ENCODE measurements around the gene ZNF618. TPM values are rescaled to one million over a fixed set of nuclear protein-coding genes. Genes with fewer than 3 reads are reported as not detected.
A peak's percentile ranks its signal among the peaks of the same experiment; 100 is the strongest.

The ZNF618 gene
- total RNA-seq, 2 experiments from 2014 or later = not detected

DNA sequence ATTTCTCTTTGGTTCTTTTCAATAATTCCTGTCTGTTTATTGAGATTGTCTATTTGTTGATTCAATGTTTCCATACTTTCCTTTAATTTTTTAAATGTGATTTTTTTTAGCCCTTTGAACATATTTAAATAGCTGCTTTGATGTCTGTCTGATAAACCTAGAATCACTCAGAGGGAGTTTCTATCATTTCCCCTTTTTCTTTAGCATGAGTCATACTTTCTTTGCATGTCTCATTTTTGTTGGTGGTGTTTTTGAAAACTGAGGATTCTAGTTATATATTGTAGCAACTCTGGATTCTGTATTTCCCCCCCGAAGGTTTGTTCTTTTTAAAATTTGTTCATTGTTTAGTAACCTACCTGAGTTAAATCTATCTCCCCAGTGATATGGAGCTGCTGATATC lies 24.2 kb upstream of the ZNF618 start:
- TF ChIP-seq, protein P1, sequence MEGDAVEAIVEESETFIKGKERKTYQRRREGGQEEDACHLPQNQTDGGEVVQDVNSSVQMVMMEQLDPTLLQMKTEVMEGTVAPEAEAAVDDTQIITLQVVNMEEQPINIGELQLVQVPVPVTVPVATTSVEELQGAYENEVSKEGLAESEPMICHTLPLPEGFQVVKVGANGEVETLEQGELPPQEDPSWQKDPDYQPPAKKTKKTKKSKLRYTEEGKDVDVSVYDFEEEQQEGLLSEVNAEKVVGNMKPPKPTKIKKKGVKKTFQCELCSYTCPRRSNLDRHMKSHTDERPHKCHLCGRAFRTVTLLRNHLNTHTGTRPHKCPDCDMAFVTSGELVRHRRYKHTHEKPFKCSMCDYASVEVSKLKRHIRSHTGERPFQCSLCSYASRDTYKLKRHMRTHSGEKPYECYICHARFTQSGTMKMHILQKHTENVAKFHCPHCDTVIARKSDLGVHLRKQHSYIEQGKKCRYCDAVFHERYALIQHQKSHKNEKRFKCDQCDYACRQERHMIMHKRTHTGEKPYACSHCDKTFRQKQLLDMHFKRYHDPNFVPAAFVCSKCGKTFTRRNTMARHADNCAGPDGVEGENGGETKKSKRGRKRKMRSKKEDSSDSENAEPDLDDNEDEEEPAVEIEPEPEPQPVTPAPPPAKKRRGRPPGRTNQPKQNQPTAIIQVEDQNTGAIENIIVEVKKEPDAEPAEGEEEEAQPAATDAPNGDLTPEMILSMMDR (conservative IDR thresholded peaks at IDR 0.05; ENCODE audit: low read length) = no peak
- no peak for TF ChIP-seq EZH2phosphoT487 (IDR thresholded peaks at IDR 0.05; ENCODE audit: borderline replicate concordance, low read depth, low read length)
- ChIA-PET POLR2A (no interaction called here), CTCF (ENCODE audit: unreplicated experiment) (no interaction called here)
- no peak overlapping the region for H3K27ac ChIP-seq (ENCODE audit: low read depth, low read length, poor library complexity, severe bottlenecking)
- no peak for DNase-seq (ENCODE audit: low spot score)
- no peaks in the 10 kb centered on the region for H3K9me2 ChIP-seq (ENCODE audit: insufficient read depth, low read length)
- no peak overlapping the region for H2AFZ ChIP-seq (ENCODE audit: low read length)
- no peaks in the 10 kb centered on the region for H3K4me1 ChIP-seq (ENCODE audit: insufficient read depth, low read length, poor library complexity, severe bottlenecking)
- no peak overlapping the region for H3K4me3 ChIP-seq (ENCODE audit: low read depth, low read length, poor library complexity, severe bottlenecking)
- 0 out of 2 replicates have a peak, but pooled peaks cover 11% of the 10 kb centered on the region for H3K9me3 ChIP-seq (ENCODE audit: low read length)
- H3K36me3 ChIP-seq (ENCODE audit: insufficient read depth, low read length) = no peaks in the 10 kb centered on the region
- intact Hi-C loops (cut with micrococcal nuclease; ENCODE audit: unreplicated experiment) = no loop called here
- BruUV-seq (replicated peaks) = no TSS peak
- H3K4me2 ChIP-seq (ENCODE audit: low read length) = no peak overlapping the region
- no peaks in the 10 kb centered on the region for H3K79me2 ChIP-seq (ENCODE audit: insufficient read depth, low read depth, low read length)
- H4K20me1 ChIP-seq (ENCODE audit: insufficient read depth, low read length) = no peaks in the 10 kb centered on the region

DNA sequence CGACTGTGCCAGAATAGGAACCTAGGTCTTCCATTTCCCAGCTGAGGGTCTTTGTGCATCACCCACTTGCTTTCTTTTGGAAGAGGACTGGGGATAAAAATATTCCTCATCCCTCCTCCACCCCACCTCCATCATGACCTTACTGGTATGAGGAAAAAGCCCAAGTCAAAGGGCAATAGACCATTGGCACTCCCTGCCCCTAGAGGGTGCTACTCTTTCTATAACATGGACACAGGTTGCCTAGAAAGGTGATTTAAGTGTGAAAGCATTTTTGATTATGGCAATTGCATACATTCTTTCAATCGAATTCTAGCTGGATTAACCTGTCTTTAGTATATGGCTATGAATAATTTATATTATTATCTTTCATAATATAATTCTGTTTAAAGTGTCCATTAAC lies 22.8 kb upstream of the ZNF618 start:
- no peaks in the 10 kb centered on the region for H3K36me3 ChIP-seq (ENCODE audit: insufficient read depth, low read length)
- no peak overlapping the region for H3K4me2 ChIP-seq (ENCODE audit: low read length)
- no peak overlapping the region for H3K4me3 ChIP-seq (ENCODE audit: low read depth, low read length, poor library complexity, severe bottlenecking)
- POLR2A ChIA-PET = interaction anchor here (0.7 kb wide), 1 partner anchor 25 kb away, joined by 3 read pairs; no protein-coding TSS in a partner anchor
- CTCF ChIA-PET (ENCODE audit: unreplicated experiment) = no interaction called here
- H3K9me2 ChIP-seq (ENCODE audit: insufficient read depth, low read length) = no peaks in the 10 kb centered on the region
- 0 out of 2 replicates have a peak, but pooled peaks cover 11% of the 10 kb centered on the region for H3K9me3 ChIP-seq (ENCODE audit: low read length)
- no peaks in the 10 kb centered on the region for H3K4me1 ChIP-seq (ENCODE audit: insufficient read depth, low read length, poor library complexity, severe bottlenecking)
- peak; percentile 24 for DNase-seq (ENCODE audit: low spot score)
- no TSS peak for BruUV-seq (replicated peaks)
- H2AFZ ChIP-seq (ENCODE audit: low read length) = no peak overlapping the region
- H3K79me2 ChIP-seq (ENCODE audit: insufficient read depth, low read depth, low read length) = no peaks in the 10 kb centered on the region
- no peaks in the 10 kb centered on the region for H4K20me1 ChIP-seq (ENCODE audit: insufficient read depth, low read length)
- no peak for TF ChIP-seq EZH2phosphoT487 (IDR thresholded peaks at IDR 0.05; ENCODE audit: borderline replicate concordance, low read depth, low read length)
- TF ChIP-seq, protein P1 (conservative IDR thresholded peaks at IDR 0.05; ENCODE audit: low read length) = peak; percentile 71
- H3K27ac ChIP-seq (ENCODE audit: low read depth, low read length, poor library complexity, severe bottlenecking) = no peak overlapping the region
- intact Hi-C loops (cut with micrococcal nuclease; ENCODE audit: unreplicated experiment) = no loop called here

DNA sequence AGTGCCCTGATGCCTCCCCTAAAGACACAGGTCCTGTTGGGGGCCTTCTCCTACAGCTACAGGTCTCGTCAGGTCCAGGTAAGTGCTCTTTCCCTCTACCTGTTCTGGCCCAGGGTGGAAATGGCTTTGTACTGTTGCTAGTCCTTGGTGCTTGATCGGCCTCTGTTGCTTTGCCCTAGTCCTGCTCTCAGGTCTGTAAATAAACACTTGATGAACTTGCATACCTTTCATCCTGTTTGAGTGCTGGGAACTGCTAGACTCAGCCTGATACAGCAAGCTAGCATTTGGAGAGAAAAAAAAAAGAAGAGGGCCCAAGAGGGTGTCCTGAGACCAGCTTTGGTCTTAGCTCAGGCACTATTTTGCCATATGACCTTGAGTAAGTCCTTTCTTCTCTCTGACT lies 21.8 kb upstream of the ZNF618 start:
- Histone ChIP-seq H3K9me2 (ENCODE audit: insufficient read depth, low read length) (no peaks in the 10 kb centered on the region), H3K4me1 (ENCODE audit: insufficient read depth, low read length, poor library complexity, severe bottlenecking) (no peaks in the 10 kb centered on the region), H3K36me3 (ENCODE audit: insufficient read depth, low read length) (no peaks in the 10 kb centered on the region), H3K27ac (ENCODE audit: low read depth, low read length, poor library complexity, severe bottlenecking) (no peak overlapping the region), H2AFZ (ENCODE audit: low read length) (no peak overlapping the region), H3K4me2 (ENCODE audit: low read length) (no peak overlapping the region), H3K79me2 (ENCODE audit: insufficient read depth, low read depth, low read length) (no peaks in the 10 kb centered on the region), H3K4me3 (ENCODE audit: low read depth, low read length, poor library complexity, severe bottlenecking) (no peak overlapping the region), H3K9me3 (ENCODE audit: low read length) (0 out of 2 replicates have a peak, but pooled peaks cover 11% of the 10 kb centered on the region), H4K20me1 (ENCODE audit: insufficient read depth, low read length) (no peaks in the 10 kb centered on the region)
- POLR2A ChIA-PET = no interaction called here
- TF ChIP-seq, protein P1 (conservative IDR thresholded peaks at IDR 0.05; ENCODE audit: low read length) = no peak
- TF ChIP-seq EZH2phosphoT487 (IDR thresholded peaks at IDR 0.05; ENCODE audit: borderline replicate concordance, low read depth, low read length) = no peak
- CTCF ChIA-PET (ENCODE audit: unreplicated experiment) = no interaction called here
- intact Hi-C loops (cut with micrococcal nuclease; ENCODE audit: unreplicated experiment) = no loop called here
- no peak for DNase-seq (ENCODE audit: low spot score)
- no TSS peak for BruUV-seq (replicated peaks)
